Loucy (cell line): Measurements from ENCODE around the gene PAK2.

Source experiments
- CTCF ChIP-seq: fragments of 200-600 bp; sonication (generic); conservative IDR thresholded peaks from 2 replicates; pipeline ENCODE4 v1.5.1; 2014; ENCODE audit warnings: mild to moderate bottlenecking, antibody characterized with exemption, low read length
- EZH2phosphoT487 ChIP-seq: fragments of 200-600 bp; IDR thresholded peaks from 2 replicates; pipeline ENCODE4 v1.6.1; 2018; ENCODE audit warnings: antibody characterized with exemption, mild to moderate bottlenecking, moderate library complexity, borderline replicate concordance

GRCh38 chr3:196842567-196843434 lies 103.1 kb downstream of the PAK2 start:
- TF ChIP-seq CTCF (no peak), EZH2phosphoT487 (no peak)
